HG03521 (cell line): ENCODE measurements around the gene TNFAIP2.
"Not testable (repeated sequence)": the region's sequence is repeated elsewhere in the genome, so short reads cannot be mapped to it uniquely, and the experiment has no call there.

Experiments
- ATAC-seq: cut with Tn5 transposase; IDR thresholded peaks from one replicate; pipeline ENCODE4 v1.9.1; 2021; ENCODE audit warnings: mild to moderate bottlenecking, moderate library complexity; ENCODE audit not compliant: unreplicated experiment

Gene TNFAIP2

GRCh38 chr14:103149351-103150237 lies 26.3 kb downstream of the TNFAIP2 start:
- no peak for ATAC-seq

GRCh38 chr14:103151270-103151945 lies 28.1 kb downstream of the TNFAIP2 start:
- no peak for ATAC-seq

GRCh38 chr14:103155010-103155409 lies 31.7 kb downstream of the TNFAIP2 start:
- ATAC-seq = no peak

- ATAC-seq = not testable (repeated sequence)
Observed at GRCh38 chr14:103155416-103155815, 32.2 kb downstream of the TNFAIP2 start.

- ATAC-seq = no peak
Observed at GRCh38 chr14:103155826-103156394, 32.6 kb downstream of the TNFAIP2 start.

- no peak for ATAC-seq
Observed at GRCh38 chr14:103156651-103157378, 33.6 kb downstream of the TNFAIP2 start.

GRCh38 chr14:103157969-103158368 lies 34.7 kb downstream of the TNFAIP2 start:
- no peak for ATAC-seq

GRCh38 chr14:103158688-103159087 lies 35.4 kb downstream of the TNFAIP2 start:
- ATAC-seq = no peak

- no peak for ATAC-seq
Observed at GRCh38 chr14:103160321-103161053, 37.2 kb downstream of the TNFAIP2 start.

- no peak for ATAC-seq
Observed at GRCh38 chr14:103161054-103161397, 37.8 kb downstream of the TNFAIP2 start.

- no peak for ATAC-seq
Observed at GRCh38 chr14:103163199-103163598, 39.9 kb downstream of the TNFAIP2 start.

GRCh38 chr14:103164006-103164405 lies 40.7 kb downstream of the TNFAIP2 start:
- ATAC-seq = no peak

- no peak for ATAC-seq
Observed at GRCh38 chr14:103164779-103165178, 41.5 kb downstream of the TNFAIP2 start.

GRCh38 chr14:103165323-103165722 lies 42.1 kb downstream of the TNFAIP2 start:
- no peak for ATAC-seq

GRCh38 chr14:103169954-103170353 lies 46.7 kb downstream of the TNFAIP2 start:
- no peak for ATAC-seq

GRCh38 chr14:103171206-103171605 lies 47.9 kb downstream of the TNFAIP2 start:
- ATAC-seq = not testable (repeated sequence)

GRCh38 chr14:103172921-103173320 lies 49.7 kb downstream of the TNFAIP2 start:
- no peak for ATAC-seq

- ATAC-seq = not testable (repeated sequence)
Observed at GRCh38 chr14:103173887-103174286, 50.6 kb downstream of the TNFAIP2 start.

- ATAC-seq = not testable (repeated sequence)
Observed at GRCh38 chr14:103176176-103176575, 52.9 kb downstream of the TNFAIP2 start.

- ATAC-seq = no peak
Observed at GRCh38 chr14:103177376-103177775, 54.1 kb downstream of the TNFAIP2 start.
